ENCODE data around the gene ELFN1.

ELFN1 gene

DNA sequence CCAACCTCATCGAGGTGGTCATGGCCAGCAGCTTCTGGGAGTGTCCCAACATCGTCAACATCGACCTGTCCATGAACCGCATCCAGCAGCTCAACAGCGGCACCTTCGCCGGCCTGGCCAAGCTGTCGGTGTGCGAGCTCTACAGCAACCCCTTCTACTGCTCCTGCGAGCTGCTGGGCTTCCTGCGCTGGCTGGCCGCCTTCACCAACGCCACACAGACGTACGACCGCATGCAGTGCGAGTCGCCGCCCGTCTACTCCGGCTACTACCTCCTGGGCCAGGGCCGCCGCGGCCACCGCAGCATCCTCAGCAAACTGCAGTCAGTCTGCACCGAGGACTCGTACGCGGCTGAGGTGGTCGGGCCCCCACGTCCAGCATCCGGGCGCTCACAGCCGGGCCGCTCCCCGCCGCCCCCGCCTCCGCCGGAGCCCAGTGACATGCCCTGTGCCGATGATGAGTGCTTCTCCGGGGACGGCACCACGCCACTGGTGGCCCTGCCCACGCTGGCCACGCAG lies 75.0 kb downstream of the ELFN1 start:
- DNase-seq = no peak

GRCh38 chr7:1745576-1746490 lies 75.8 kb downstream of the ELFN1 start:
- DNase-seq = no peak

- DNase-seq = no peak
These were observed 76.5 kb downstream of the ELFN1 start for GRCh38 chr7:1746491-1746975.

- DNase-seq = no peak
These were observed 77.1 kb downstream of the ELFN1 start for GRCh38 chr7:1747004-1747801.

- peak; percentile 38 for DNase-seq
These were observed 78.2 kb downstream of the ELFN1 start for GRCh38 chr7:1748076-1748838.

DNA sequence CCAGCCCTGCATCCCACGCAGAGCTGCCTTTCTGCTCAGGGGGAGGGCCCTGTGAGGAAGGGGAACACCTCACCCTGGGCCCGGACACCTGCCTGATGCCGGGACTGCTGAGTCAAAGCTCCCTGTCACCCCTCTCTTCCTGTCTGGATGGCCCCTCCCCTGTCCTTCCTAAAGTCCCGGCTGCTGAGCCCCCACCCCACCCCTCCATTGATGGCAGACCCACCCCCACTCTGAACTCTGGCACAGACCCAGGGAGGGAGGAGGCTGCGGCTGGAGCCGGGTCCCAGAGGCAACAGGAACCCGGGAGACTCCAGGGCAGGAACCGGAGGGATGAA lies 78.7 kb downstream of the ELFN1 start:
- DNase-seq = no peak

DNA sequence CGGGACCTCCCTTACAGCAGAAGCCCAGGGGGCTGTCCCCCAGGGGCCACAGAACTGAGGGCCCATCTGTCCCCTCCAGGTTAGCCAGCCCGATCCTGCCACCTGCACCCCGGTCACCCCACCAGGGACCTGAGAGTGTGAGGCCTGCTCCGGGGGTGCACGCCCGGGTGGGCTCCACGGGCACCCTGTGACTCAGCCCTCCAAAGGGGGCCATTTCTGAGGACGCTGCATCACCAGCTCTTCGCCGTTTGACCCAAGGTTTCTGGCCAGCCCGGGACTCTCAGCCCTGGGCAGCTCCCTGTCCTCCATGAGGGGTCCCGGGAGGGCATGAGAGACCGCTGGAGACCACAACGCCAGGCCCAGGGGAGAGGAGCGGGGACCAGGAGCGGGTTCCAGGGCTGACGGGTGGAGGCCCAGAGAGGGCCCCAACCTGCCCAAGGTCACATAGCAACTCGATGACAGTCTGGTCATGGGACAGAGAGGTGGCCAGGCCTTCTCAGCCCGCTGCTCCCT lies 79.3 kb downstream of the ELFN1 start:
- no peak for DNase-seq

- no peak for DNase-seq
These were observed 79.9 kb downstream of the ELFN1 start for GRCh38 chr7:1749864-1750466.

GRCh38 chr7:1750541-1751021 lies 80.5 kb downstream of the ELFN1 start:
- DNase-seq = no peak

GRCh38 chr7:1752111-1752510 lies 82.0 kb downstream of the ELFN1 start:
- DNase-seq = no peak

GRCh38 chr7:1752771-1753563 lies 82.9 kb downstream of the ELFN1 start:
- DNase-seq = no peak

- no peak for DNase-seq
These were observed 83.4 kb downstream of the ELFN1 start for GRCh38 chr7:1753564-1753867.

DNA sequence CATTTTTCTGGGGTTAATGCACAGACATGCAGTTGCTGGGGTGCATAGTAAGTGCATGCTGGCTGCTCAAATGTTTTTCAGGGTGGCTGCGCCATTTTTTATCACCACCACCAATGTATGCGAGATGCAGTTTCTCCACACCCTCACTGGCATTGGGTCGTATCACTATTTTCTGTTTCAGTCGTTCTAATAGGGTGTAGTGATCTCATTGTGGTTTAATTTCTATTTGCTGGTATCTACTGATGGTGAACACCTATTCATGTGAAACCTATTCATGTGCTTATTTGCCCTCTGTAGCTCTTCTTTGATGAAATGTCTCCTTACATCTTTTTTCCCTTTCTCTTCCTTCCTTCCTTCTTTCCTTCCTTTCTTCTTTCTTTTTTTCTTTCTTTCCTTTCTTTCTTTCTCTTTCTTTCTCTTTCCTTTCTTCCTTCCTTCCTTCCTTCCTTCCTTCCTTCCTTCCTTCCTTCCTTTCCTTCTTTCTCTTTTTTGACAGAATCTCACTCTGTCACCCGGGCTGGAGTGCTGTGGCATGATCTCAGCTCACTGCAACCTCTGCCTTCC lies 84.3 kb downstream of the ELFN1 start:
- no peak for DNase-seq

- DNase-seq = no peak
These were observed 85.9 kb downstream of the ELFN1 start for GRCh38 chr7:1755783-1756625.

DNA sequence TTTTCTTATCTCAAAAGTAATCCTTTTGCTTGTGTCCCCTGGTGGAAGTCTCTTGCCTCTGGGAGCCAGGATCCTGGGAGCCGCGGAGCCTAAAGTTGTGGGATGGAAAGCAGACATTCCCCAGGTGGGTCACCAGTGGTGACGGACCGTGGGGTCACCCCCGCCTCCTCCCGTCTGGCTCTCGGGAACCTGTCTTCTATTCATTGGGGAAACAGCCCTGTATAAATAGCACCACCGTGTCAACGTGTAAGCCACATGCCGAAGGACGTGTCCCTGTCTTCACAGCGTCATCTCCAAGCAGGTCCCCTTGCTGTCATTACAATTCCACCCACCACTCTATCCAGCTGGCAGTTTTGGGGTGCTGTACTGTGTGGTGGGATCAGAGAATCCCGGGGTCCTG lies 87.5 kb downstream of the ELFN1 start:
- DNase-seq = no peak

GRCh38 chr7:1758028-1758858 lies 88.2 kb downstream of the ELFN1 start:
- no peak for DNase-seq

DNA sequence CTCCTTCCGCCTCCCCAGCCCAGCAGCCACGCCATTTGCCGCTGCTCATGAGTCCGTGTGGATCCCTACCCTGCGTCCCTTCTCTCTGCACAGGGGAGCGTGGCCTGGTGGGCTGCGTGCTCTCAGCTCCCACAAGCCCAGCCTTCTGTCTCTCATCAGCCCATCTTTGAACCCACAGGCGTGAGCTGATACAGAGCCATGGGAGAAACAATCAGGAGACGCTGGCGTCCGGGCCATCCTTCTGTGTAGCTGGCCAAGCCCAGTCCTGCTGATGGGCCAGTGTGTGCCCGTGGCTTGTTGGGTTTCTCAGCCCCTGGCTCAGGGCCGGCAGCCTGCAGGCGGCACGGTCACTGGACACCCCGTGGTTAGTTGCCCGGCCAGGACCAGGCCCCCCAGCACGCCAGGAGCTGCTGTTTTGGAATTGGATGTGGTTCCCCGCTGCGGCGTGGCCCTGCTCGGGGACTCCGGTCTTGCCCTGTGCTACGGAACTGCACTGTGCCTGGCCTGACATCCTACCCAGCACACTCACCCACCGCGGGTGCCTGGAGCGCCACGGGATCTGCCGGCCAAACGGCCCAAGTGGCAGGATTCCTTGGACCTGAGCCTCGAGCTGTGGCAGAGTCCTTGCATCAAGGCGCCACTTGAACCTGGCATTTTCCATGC lies 88.9 kb downstream of the ELFN1 start:
- no peak for DNase-seq

DNA sequence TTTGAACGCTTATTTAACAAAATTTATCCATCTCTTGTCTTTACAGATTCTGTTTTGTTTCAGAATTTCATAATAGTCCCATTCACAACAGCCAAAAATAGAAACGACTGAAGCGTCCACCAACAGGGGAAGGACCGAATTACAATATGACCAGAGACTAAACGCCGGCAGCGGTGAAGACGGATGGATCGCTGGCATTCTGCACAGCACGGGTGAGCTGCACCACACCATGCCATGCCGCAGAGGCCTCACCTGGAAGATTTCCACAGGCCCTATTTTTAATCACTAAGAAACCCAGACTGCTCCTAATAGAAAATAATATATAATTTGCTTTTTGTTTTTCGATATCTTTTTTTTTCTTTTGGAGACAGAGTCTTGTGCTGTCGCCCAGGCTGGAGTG lies 91.0 kb downstream of the ELFN1 start:
- DNase-seq = no peak

- DNase-seq = no peak
These were observed 91.7 kb downstream of the ELFN1 start for GRCh38 chr7:1761774-1762173.
